CD4-positive, alpha-beta T cell treated with Interleukin-12 subunit alpha and Interleukin-12 subunit beta, for 1 hour (primary cell): ENCODE measurements around the gene CPXM2.

Source experiments
- DNase-seq: peaks from one replicate; pipeline ENCODE4 v3.0.0-alpha.2; 2020

CPXM2 gene

GRCh38 chr10:123868038-123869019 lies 23.3 kb downstream of the CPXM2 start:
- no peak for DNase-seq

- DNase-seq, result no peak
Measured at GRCh38 chr10:123865880-123866279, 25.7 kb downstream of the CPXM2 start.

- no peak for DNase-seq
Measured at GRCh38 chr10:123865350-123865749, 26.3 kb downstream of the CPXM2 start.

- no peak for DNase-seq
Measured at GRCh38 chr10:123864923-123865322, 26.7 kb downstream of the CPXM2 start.

GRCh38 chr10:123863721-123864482 lies 27.7 kb downstream of the CPXM2 start:
- no peak for DNase-seq

- DNase-seq, result no peak
Measured at GRCh38 chr10:123863183-123863575, 28.4 kb downstream of the CPXM2 start.

- no peak for DNase-seq
Measured at GRCh38 chr10:123862421-123863182, 29.0 kb downstream of the CPXM2 start.

GRCh38 chr10:123860856-123861255 lies 30.8 kb downstream of the CPXM2 start:
- DNase-seq, result no peak

GRCh38 chr10:123860209-123860608 lies 31.4 kb downstream of the CPXM2 start:
- no peak for DNase-seq

GRCh38 chr10:123859653-123860050 lies 32.0 kb downstream of the CPXM2 start:
- DNase-seq, result no peak

GRCh38 chr10:123858907-123859652 lies 32.5 kb downstream of the CPXM2 start:
- no peak for DNase-seq

GRCh38 chr10:123858077-123858681 lies 33.4 kb downstream of the CPXM2 start:
- no peak for DNase-seq

- DNase-seq, result no peak
Measured at GRCh38 chr10:123857616-123858015, 34.0 kb downstream of the CPXM2 start.

- DNase-seq, result no peak
Measured at GRCh38 chr10:123855008-123855684, 36.5 kb downstream of the CPXM2 start.

GRCh38 chr10:123854498-123854897 lies 37.1 kb downstream of the CPXM2 start:
- DNase-seq, result no peak

- no peak for DNase-seq
Measured at GRCh38 chr10:123854003-123854402, 37.6 kb downstream of the CPXM2 start.

GRCh38 chr10:123852411-123852951 lies 39.1 kb downstream of the CPXM2 start:
- no peak for DNase-seq

- no peak for DNase-seq
Measured at GRCh38 chr10:123848564-123849457, 42.8 kb downstream of the CPXM2 start.

GRCh38 chr10:123847686-123848432 lies 43.7 kb downstream of the CPXM2 start:
- no peak for DNase-seq
